Urothelium cell line (cell line): Measurements from ENCODE around the gene CARD11.
A peak's percentile ranks its signal among the peaks of the same experiment; 100 is the strongest.

ENCODE experiments used
- DNase-seq: peaks from one replicate; pipeline ENCODE4 v3.0.0; 2011; ENCODE audit warnings: low spot score, mixed read lengths
- FAIRE-seq: peaks from 2 replicates; lab custom pipeline; 2011; peaks lifted over from hg19 to GRCh38; lab: Jason Lieb, UNC

Gene CARD11

DNA sequence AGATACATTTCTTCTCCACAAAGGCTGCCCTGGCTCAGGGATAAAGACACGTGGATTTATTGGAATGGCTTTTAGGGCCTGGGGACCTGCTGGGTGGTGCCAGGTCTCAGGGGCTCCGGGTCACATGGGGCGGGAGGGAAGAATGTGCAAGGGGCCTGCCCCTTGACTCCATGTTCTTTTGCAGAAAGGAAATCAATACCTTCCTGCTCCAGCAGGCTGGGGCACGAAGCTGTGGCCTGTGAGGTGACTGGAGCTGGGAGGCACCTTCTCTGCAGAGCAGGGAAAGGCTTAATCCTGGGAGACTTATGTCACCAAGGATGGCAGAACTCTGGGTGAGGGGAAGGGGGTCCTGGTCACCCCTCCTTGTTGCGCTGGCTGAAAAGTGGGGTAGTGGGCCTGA lies 157.3 kb downstream of the CARD11 start:
- DNase-seq (no peak), FAIRE-seq (no peak)

DNA sequence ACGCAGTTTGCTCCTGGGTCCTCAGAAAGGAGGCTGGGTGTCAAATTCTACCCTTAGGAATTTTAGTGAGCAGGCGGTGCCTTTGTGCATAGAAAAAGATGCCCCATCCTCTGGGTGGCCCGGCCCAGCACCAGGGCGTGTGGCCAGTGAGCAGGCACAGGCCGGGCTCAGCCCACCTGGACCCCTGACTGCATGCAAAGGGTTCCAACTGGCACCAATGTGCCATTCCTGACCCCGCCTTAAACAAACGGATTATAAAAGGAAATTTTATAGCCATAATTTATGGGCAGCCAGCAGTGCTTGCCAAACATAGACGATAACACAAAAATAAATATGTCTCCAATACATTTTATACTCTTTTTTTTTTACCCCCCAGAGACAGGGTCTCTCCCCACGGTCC lies 159.5 kb downstream of the CARD11 start:
- peak; percentile 44 for FAIRE-seq
- no peak for DNase-seq

DNA sequence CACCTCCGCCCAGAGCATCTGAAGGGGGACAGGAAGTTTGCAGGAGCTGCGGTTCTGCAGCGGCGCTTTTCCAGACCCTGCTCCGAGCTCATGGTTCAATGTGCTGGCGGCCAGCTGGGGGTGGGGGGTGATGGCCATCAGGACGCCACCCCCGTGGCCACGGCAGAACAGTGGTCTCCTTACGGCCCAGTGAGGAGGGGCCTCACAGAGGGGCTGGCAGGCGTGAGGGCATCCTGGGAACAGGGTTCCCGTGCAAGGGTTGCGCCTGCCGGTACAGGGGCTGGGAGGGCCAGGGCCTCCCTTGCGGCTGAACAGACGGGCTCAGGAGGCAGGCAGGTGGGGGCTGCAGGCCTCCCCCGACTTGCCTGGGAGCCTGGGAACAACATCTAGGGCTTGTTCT lies 160.6 kb downstream of the CARD11 start:
- DNase-seq (no peak), FAIRE-seq (no peak)

DNA sequence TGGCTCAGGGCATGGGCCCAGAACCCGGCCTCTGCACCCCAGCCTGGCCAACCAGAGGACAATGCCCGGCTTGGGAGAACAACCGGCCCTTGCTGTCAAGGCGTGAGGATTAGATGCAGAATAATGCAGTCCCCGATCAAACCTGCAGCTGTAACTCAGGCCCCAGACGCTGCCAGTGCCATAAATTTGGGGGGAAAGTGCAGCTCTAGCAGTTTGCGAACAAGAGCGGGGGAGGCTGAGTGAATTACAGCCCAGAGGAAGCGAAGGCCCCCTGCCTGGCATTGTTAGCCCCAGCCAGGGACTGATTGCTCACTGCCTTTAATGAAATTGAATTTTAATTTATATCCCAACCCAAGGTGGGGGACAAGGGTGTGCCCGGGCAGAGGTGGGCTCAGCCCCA lies 161.6 kb downstream of the CARD11 start:
- FAIRE-seq (no peak), DNase-seq (no peak)

DNA sequence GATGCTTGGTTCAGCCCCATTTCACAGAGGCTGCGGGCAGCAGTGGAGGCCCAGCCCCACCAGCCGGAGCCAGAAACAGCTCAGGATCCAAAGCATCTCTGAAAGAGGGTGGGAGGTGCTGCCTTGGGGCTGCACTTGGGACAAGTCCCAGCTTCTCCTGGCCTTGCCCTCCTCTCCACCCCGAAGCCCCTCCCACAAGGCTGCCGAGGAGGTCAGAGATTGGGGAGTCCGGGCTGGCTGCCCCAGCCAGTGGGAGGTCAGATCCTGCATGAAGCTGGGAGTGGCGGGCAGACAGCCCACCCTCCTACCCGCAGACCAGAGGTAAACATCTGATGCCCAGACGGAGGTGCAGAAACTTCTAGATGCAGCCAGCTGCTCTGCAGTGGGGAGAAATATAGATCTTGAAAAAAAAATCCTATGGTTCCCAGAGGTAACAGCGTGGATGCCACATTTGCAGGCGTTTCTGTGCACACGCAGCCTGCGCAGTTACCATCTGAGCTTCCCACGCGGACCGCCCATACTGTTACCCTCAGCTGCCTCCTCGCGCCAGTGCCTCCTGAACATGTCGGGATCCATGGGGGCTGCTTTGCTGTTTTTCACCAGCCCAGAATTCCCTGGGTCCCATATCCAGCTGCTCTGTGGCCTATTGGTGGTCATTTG lies 162.7 kb downstream of the CARD11 start:
- FAIRE-seq, result no peak

DNA sequence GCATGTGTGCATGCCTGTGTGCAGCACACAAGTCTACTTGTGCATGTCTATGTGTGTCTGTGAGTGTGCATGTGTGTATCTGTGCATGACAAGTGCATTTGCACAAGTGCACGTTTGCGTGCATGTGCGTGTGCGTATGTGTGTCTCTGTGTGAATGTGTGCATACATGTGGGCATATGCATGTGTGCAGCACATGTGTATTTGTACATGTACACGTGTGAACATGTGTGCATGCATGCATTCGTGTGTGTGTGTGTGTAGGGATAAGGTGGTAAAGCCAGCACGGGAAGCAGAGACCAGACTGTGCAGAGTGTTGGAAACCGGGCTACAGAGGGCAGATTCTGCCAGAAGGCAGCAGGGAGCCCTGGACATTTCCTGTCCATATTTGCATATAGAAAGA lies 163.6 kb downstream of the CARD11 start:
- DNase-seq, result no peak
- FAIRE-seq, result no peak

More for the DNA sequence above, 162.7 kb downstream of the CARD11 start:
- DNase-seq, result no peak

DNA sequence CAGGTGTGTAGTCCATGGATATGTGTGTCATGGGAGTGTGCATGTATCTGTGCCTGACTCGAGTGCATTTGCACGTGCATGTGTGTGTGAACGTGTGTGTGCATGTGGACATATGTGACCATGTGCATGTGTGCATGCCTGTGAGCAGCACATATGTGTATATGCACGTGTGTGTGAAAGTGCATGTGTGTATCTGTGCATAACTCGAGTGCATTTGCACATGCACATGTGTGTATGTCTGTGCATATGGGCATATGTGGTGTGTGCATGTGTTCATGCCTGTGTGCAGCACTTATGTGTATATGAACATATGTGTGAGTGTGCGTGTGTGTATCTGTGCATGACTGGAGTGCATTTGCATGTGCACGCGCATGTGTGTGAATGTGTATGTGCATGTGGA lies 164.3 kb downstream of the CARD11 start:
- FAIRE-seq (no peak), DNase-seq (no peak)

DNA sequence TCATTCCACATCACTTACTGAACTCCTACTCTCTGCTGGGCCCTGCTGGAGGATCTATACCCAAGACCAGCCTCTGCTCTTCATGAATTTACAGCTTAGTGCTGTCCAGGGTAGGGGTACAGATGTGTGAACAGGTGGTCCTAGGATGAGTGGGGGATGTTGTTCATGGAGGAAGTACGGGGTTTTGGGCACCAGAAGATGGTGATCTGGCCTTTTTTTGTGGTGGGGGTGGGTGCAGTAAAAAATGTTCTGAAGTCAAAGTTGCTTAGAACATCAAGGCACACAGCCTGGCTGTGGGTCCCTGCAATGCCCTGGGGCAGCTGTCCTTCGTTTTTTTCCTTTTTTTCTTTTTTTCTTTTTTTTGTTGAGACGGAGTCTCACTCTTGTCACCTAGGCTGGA lies 165.4 kb downstream of the CARD11 start:
- DNase-seq, result no peak
- peak; percentile 86 for FAIRE-seq

DNA sequence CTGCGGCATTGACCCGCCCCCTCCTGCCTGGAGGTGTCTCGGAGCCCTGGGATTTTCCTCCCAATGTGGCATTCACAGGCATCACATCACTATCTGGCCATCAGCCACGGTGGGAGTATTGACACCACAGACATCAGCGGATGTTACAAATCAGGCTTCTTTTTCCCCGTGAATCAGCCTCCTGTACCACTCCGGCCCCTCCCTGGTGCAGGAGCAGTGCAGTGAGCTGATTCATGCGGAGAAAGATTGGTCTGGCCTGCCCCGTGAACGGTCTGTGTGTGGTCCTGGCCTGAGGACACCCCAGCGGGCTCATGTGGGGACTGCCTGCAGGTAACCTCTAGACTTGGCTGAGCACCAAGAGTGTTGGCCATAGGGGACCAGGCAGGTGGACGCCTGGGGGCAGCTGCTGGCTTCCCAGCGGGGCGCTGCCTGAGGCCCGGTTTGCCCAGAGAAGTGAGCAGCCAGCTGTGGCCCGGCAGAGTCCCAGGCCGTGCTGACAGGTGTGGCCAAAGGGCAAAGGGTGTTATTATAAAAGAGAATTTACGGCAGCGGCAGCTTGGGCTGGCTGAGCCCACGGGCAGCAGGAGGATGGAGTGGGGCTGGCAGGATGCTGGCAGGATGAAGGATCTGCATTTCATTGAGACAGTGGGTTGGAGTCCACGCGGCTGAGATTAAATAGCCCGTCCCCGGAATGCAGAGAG lies 167.5 kb downstream of the CARD11 start:
- DNase-seq, result peak; percentile 98
- peak; percentile 100 for FAIRE-seq

DNA sequence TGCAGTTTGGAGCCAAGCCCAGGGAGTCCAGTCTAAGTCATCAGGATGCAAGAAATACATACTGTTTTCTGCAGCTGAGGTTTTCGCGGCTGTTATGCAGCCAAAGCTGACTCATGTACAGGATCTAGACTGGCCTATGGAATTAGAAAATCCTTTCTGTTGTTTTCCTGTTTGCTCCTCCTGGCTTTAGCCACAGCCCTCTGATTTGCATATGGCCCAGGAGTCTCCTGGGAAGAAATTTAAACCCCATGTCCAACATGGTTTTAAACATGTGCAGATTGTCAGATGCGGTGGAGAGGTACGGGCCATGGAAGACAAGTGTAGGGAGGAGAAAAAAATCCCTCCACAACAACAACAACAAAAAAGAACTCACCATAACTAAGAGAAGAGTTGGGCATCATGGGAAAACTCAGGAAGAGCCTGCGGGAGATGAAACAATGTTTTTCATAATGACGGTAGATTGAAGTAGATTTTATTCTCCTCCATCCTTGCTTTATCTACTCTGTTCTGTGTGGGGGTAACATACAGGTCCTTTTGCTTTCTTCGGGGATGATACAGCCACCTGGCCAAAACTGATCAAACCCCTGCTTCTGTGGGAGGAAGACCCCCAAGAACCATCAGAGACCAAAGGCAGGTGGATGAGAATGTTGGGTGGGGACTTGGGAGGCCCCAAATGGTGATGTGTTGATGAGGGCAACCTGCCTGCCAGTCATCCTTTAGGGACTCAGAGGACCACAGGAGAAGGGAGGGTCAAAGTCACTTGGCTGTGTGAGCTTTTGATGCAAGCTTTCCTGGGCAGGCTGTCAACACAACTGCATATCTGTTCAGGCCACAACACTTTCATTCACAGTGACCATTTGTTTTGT lies 169.7 kb downstream of the CARD11 start:
- FAIRE-seq (peak; percentile 99), DNase-seq (peak; percentile 95)

DNA sequence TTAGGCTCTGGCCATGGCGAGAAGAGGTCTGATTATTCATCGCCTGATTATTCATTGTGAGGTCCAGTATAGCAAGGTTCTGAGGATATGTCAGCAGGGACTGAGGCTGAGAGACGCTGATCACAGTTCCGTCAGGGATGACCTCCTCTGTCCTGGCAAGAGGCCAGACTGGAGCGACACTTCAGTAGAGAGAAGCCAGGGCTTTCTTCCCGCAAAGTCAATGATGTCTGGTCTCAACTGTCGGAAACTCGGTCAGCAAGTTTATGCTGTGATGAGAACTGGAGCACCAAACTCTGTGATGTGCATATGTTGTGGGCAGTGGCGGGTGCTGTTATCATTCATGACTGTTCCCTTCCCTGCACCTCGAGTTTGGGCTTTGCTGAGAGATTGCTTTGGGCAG lies 170.5 kb downstream of the CARD11 start:
- FAIRE-seq, result no peak
- DNase-seq, result no peak

DNA sequence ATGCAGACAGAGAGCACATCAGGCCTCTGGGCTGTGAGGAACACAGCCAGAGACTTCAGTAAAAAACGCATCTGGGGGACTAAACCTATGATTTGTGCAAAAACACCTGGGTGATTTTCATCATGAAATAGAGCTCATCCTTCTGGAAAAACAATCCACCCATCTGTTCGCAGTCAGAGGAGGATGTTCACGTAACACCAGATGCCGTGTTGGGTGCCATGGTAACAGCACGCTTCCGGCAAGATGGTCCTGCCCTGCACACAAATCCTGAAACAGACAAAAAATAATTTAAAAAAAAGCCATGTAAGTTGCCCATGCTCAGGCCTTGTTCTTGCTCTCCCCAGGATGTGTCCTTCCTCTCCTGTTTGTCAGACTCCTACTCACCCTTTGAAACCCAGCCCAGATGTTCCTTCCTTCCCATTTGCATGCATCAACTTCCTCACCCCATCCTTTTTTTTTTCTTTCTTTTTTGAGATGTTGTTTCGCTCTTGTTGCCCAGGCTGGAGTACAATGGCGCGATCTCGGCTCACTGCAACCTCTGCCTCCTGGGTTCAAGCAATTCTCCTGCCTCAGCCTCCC lies 171.3 kb downstream of the CARD11 start:
- peak; percentile 91 for FAIRE-seq
- no peak for DNase-seq

DNA sequence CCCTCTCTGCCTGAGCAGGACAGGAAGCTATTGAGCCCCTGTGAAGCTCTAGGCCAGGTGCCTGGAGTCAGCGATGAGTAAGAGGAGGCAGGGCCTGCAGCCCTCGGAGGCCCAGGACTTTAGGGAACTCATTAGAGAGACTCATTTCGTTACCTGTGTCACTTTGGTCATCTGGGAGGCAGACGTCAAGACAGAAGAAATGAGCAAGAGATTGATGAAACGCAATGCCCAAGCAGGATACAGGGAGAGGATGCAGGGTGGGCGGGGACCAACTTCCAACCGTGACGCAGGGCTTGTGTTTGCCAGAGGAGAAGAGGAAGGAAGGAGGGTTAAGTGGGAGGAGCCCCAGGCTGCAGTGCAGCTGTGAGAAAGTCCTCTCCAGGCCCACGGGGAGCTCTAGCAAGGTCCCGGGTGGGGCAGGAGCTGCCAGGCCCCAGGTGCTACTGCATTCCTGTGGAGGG lies 173.2 kb downstream of the CARD11 start:
- peak; percentile 69 for DNase-seq

DNA sequence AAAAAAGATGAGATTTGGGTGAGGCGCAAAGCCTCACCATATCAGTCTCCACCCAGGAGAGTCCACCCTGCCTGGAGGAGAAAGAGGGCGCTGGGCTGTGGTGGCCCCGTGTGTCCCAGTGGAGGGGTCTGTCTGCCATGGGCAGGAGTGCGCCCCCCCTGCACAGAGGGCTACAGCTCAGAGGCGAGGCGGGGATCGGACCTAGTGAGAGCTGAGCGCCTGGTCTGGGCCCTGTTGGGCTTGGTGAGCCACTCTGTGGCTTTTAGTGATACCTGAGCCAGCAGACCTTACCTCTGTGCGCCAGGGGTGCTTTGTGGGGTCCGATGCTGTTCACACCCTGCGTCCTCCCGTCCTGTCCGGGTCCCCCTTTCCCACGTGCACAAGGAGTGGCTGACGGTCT lies 173.7 kb downstream of the CARD11 start:
- peak; percentile 23 for FAIRE-seq
- no peak for DNase-seq

More for the DNA sequence above, 173.2 kb downstream of the CARD11 start:
- FAIRE-seq, result peak; percentile 99

DNA sequence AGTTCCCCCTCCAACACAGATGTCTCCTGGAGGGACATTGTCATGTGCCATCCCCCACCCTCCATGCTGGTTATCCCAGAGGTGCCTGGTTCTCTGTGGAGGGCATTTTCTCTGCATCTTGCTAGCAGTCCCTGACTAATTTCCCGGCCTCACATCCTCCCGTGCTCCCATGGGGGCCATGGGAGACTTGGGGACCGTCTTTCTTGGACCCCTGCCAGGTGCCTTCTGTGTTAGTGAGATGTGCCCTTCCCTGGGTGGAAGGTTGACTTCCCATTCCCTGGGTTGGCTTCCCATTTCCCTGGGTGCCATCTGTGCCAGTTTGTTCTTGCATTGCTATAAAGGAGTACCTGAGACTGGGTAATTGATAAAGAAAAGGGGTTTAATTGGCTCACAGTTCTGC lies 177.1 kb downstream of the CARD11 start:
- FAIRE-seq (no peak), DNase-seq (peak; percentile 12)

DNA sequence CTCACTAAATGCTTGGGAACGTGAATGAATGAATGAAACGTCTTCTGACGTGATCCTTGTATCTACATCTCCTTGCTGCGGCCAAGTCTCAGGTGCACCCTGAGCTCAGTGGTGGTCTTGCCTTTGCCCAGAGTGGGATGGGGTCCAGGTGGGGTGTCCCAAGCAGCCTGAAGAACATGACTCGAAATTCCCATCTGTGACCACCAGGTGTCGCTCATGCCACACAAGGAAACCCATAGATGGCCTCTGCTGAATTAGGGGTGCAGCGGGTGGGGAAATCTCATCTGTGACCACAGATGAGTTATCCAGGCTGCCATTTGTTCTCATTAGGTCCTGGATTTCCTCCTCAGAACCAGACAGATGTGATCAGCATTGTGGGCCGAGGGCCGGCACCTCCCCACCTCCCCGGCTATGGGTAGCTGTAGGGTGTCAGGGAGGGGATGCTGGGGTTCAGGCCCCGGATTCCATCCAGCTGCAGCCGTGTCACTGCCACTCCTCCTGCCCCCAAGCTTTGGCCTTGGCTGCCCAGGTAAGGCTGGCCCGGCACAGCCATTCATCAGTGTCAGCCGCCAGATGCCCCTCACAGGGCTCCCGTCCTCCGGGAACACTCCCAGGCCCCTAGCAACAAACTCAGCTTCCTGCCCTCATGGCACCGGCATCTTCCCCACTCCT lies 178.5 kb downstream of the CARD11 start:
- peak; percentile 99 for FAIRE-seq

DNA sequence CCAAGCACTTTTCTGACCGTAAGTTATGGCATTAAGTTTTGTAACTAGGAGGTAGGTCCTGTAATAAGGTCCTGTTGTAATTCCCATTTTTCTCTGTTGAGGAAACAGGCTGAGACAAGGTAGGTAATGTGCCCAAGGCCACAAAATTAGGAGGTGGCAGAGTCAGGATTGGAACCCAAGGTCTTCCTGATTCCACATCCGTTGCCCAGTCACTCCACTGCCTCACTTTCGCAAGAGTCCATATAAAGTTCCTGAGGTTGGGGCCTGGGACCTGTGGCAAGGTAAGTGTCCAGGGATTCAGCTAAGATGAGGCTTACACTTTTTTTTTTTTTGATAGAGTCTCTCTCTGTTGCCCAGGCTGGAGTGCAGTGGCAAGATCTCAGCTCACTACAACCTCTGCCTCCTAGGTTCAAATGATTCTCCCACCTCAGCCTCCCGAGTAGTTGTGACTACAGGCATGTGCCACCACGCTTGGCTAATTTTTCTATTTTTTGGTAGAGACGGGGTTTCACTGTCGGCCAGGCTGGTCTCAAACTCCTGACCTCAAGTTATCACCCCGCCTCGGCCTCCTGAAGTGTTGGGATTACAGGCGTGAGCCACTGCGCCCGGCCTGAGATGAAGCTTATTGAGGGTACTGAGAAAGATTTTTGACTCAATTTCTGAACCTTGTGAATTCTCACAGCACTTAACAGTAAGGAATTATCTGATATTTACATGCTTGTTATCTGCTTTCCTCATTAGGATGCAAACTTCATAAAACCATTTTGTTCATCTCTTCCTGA lies 179.3 kb downstream of the CARD11 start:
- FAIRE-seq, result peak; percentile 59

More for the DNA sequence above, 178.5 kb downstream of the CARD11 start:
- peak; percentile 88 for DNase-seq

DNA sequence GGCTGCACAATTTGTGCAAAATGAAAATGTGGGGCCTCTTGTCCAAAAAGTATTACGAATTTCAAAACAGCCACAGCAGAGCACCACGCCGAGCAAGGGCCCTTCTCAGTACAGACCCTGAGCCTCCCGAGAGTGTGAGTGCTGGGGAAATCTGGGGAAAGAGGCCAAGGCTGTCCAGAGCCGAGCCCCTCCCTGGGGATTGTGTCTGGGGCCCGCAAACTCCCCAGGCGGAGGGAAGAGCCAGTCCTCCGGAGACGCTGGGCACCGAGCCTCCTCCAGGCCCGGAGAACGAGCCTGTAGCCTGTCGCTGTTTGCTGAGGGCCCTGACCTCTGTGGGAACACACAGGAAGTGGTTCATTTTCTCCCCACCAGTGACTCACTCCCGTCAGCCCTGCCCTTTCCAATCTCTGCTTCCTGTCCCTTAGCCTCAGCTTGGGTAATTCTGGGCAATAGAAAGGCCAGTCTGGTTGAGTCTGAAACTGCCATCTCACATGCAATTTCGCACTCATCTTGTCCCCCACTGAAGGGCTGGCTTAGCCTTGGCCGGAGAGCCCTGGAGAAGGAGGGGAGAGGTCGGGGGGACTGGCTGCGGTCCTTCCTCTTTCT lies 180.1 kb downstream of the CARD11 start:
- FAIRE-seq (peak; percentile 100), DNase-seq (peak; percentile 99)

More for the DNA sequence above, 179.3 kb downstream of the CARD11 start:
- DNase-seq, result no peak

DNA sequence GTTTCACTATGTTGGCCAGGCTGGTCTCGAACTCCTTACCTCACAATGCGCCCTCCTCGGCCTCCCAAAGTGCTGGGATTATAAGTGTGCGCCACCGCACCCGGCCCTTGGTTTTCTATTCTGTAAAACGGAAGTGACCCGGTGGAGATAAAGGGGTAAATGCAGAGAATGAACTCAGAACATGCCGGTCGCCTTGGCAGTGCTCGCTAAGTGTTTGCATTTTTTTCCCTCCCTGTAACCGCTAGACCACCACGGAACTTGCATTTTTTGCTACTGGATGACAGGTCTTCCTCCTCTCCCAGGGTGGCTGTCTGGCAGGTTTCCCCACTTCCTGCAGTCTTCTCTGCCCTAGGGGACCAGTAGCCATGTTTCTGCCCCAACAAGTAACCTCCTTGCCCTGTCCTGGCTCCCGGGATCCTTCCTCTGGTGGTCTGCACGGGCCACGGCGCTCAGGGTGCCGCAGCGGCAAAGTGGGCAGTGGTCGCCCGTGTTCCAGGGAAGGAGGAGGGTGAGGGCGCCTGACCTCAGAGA lies 180.8 kb downstream of the CARD11 start:
- no peak for DNase-seq
- FAIRE-seq, result no peak
